ENCODE results near the gene POLD2. TPM values are rescaled to one million over a fixed set of nuclear protein-coding genes. Genes with fewer than 3 reads are reported as not detected.

POLD2 gene
- polyA plus RNA-seq, 3 donors = 99.5 to 127 (median 117) TPM

- no peak for DNase-seq (ENCODE audit: low read depth in 3 of 3, low spot score in 2 of 3)
These were observed 19.8 kb downstream of the POLD2 start for GRCh38 chr7:44103566-44103922.

GRCh38 chr7:44102846-44103565 lies 20.3 kb downstream of the POLD2 start:
- no peak for DNase-seq (ENCODE audit: low read depth in 3 of 3, low spot score in 2 of 3)

DNA sequence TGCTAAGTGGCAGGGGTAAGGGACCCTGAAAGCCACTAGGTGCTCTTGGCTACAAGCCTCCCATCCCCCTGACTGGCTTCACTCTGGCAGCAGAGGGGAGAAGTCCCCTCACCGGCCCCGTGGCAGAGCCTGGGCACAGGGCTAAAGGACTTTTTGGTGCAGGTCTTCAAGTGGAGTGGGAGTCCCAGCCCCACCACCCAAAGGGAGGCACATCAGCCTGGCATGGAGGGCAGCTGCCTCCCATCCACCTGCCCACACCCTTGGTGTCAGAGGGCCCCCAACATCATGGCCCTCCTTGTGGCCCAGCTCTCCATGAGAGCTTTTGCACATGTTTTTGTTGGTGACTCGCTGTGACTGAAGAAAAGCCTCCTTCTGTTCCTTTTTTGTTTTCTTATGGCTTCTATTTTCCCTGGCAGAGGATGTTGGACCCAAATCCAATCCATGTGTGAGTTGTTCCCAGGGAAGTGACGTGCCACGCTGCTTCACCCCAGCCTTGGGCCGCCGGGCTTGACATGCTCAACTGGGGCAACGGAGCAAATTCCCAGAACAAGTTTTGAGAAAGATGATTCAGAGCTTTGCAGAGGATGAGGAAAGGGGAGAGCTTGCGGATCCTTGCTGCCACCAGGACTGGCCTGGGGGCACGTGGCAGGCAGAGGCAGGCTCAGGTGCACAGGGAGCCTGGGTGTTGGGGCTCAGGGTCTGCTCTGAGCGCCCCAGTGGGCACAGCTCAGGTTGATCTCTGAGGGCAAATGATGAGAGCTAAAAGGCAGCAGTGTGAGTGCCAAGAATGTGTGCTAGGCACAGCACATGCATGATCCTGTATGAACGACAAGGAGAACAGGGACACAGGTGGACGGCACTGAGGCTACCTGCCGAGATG lies 21.1 kb downstream of the POLD2 start:
- DNase-seq (ENCODE audit: low read depth in 3 of 3, low spot score in 2 of 3) = no peak

- no peak for DNase-seq (ENCODE audit: low read depth in 3 of 3, low spot score in 2 of 3)
These were observed 21.9 kb downstream of the POLD2 start for GRCh38 chr7:44101303-44101965.

- no peak for DNase-seq (ENCODE audit: low read depth in 3 of 3, low spot score in 2 of 3)
These were observed 22.7 kb downstream of the POLD2 start for GRCh38 chr7:44100458-44101302.

DNA sequence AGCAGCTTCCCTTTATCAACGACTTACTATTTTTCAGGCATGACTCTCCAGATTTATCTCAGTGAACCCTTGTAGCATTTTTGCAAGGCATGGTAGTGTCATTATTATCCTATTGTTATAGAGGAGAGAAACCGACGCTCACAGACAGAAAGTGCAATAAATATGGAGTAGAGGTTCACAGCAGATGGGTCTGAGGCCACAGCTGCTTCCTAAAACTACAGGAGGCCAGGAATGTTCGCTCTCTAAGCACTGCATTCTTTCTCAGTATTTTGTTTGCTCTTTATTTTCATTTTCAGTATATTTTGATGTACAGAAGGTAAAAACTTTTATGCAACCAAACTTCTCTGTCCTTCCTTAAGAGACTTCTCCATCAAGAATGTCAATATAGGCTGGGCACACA lies 23.7 kb downstream of the POLD2 start:
- no peak for DNase-seq (ENCODE audit: low read depth in 3 of 3, low spot score in 2 of 3)

- no peak for DNase-seq (ENCODE audit: low read depth in 3 of 3, low spot score in 2 of 3)
These were observed 25.0 kb downstream of the POLD2 start for GRCh38 chr7:44098092-44099068.

- DNase-seq (ENCODE audit: low read depth in 3 of 3, low spot score in 2 of 3) = no peak
These were observed 26.1 kb downstream of the POLD2 start for GRCh38 chr7:44097064-44097932.

GRCh38 chr7:44096326-44096881 lies 26.9 kb downstream of the POLD2 start:
- no peak for DNase-seq (ENCODE audit: low read depth in 3 of 3, low spot score in 2 of 3)

GRCh38 chr7:44095781-44096180 lies 27.6 kb downstream of the POLD2 start:
- no peak for DNase-seq (ENCODE audit: low read depth in 3 of 3, low spot score in 2 of 3)

DNA sequence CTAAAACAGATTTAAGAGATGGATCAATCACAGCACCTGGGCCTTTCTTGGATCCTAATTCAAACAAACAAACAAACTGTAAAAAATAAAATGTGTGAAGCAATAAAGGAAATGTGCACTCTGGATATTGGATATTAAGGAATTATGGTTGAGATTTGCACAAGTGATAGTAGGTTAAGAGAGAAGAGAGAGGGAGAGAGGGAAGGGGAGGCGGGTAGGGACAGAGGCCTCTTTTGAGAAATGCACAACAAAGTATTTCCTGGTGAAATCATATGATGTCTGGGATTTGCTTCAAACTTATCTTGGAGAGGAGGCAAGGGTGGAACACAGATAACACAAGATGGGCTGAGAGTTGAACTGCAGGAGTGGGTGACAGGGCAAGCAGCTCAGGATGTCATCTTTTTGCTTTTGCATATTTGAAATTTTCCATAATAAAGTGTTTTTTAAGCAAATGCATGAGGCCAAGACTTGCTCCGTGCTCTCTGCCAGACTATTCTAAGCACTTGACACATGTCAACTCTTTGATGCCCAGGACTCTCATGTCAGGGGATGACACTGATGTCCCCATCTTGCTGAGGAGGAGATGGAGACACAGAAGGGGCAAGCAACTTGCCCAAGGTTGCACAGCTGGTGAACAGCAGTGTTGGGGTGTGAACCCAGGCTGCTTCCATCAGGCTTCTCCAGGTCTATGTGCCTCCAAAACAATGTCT lies 28.3 kb downstream of the POLD2 start:
- no peak for DNase-seq (ENCODE audit: low read depth in 3 of 3, low spot score in 2 of 3)

- no peak for DNase-seq (ENCODE audit: low read depth in 3 of 3, low spot score in 2 of 3)
These were observed 29.0 kb downstream of the POLD2 start for GRCh38 chr7:44094365-44094764.

DNA sequence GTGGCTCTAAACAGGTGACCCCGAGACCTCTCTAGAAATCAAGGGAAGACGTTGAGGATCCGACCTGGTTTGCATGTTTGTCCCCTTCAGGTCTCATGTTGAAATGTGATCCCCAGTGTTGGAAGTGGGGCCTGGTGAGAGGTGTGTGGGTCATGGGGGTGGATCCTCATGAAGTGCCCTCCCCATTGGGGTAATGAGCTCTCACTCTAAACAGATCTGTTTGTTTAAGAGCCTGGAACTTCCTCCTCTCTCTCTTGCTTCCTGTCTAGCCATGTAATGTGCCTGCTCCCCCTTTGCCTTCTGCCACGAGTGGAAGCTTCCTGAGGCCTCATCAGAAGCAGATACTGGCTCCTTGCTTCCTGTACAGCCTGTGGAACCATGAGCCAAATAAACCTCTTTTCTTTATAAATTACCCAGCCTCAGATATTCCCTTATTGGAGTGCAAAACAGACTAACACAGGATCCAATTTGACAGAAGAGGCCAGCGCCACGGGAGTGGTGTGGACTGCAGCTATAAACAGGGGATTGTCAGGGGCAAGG lies 30.2 kb downstream of the POLD2 start:
- DNase-seq (ENCODE audit: low read depth in 3 of 3, low spot score in 2 of 3) = no peak

DNA sequence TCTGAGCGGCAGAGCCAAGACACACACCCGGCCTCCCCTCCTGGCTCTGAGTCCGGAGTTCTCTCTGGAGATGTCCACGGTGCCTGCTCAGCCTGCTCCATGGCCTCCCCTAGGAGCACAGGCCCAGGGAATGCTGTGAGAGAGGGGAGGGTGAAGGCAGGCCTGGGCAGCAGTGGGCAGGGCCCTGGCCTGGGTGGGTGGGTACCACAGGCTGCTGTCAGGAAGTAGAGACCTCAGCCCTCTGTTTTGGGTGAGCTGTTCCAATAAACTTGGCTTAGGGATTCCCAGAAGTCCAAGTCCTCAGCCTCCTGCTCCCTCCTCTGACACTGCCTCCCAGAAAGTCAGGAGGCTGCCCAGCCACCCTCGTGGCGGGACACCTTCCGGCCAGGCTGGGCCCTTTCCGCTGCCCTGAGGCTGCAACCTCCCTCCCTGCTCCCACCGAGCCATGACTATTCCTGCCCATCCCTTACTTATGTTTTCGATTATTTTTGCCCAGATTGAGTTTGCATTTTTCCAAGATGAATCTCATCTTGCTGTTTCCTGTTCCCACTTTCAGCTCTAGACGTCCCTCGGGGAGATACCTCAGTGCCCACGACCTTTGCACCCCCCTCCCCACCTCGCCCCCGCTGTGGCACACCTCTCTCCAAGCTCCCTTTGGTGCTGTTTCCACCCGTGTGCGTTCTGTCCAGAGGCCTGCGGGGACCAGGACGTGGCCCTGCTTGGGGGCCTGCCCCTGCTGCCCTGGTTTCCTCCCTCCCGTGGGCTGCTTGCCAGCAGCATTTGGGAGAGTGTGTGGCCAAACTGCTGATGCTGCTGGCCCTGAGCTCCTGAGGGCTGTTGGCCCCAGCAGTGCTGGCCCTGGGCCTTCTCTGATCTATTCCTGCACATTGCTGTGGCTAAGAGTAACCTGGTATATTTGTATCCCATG lies 35.2 kb downstream of the POLD2 start:
- DNase-seq (ENCODE audit: low read depth in 3 of 3, low spot score in 2 of 3) = no peak

GRCh38 chr7:44086627-44087026 lies 36.7 kb downstream of the POLD2 start:
- no peak for DNase-seq (ENCODE audit: low read depth in 3 of 3, low spot score in 2 of 3)

DNA sequence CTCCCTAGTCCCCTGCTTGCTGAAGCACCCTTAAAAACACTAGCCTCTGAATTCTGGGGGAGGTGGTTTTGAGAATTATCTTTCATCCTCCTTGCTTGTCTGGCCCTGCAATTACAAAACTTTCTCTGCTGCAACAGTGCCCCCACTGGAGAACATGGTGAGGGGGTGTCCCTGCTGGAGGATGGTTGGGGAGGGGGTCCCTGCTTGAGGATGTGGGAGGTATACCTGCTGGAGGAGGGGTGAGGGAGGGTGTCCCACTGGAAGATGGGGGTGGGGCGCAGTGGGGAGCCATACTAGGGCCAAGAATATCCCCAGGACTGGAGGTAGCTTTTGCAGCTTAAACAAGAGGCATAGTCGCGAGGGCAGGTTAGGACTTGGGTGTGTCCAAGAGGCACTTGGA lies 37.8 kb downstream of the POLD2 start:
- no peak for DNase-seq (ENCODE audit: low read depth in 3 of 3, low spot score in 2 of 3)

All from right renal cortex interstitium (tissue), 3 donors.